IMR-90 (cell line): Measurements from ENCODE around the gene CRB1. TPM values are rescaled to one million over a fixed set of nuclear protein-coding genes. Genes with fewer than 3 reads are reported as not detected.

ENCODE experiments used
- ATAC-seq: fragments of 200-7000 bp; cut with Tn5 transposase; 2 replicates; pipeline ENCODE4 v1.9.1; 2020; ENCODE audit warnings: low read depth, mild to moderate bottlenecking, moderate library complexity
- BruUV-seq: library from RNA; stranded (reverse); fragments of 400-500 nt; replicated peaks from 2 replicates; lab custom pipeline; 2021; lab: Mats Ljungman, UMichigan
- CTCF ChIA-PET: fragments of 300-600 bp; formaldehyde crosslinking; extraction: SDS; loops from one replicate; lab custom pipeline; 2021; ENCODE audit warnings: antibody characterized with exemption; lab: Yijun Ruan, JAX
- POLR2A ChIA-PET: fragments of 300-600 bp; sonication (Branson Sonifier 250); formaldehyde crosslinking; loops from one replicate; lab custom pipeline; 2022; ENCODE audit warnings: antibody characterized with exemption; ENCODE audit not compliant: unreplicated experiment; lab: Charles Lee
- DNase-seq: peaks from one replicate; pipeline ENCODE4 v3.0.0; 2013
- H2AFZ ChIP-seq: replicated peaks from 2 replicates; pipeline ENCODE3; 2013; ENCODE audit warnings: low read length, mild to moderate bottlenecking; ENCODE audit not compliant: poor library complexity
- H2AK5ac ChIP-seq: 2 replicates; pipeline ENCODE4 v1.6.1; 2013; ENCODE audit warnings: low read depth, low read length, inconsistent platforms
- H2AK9ac ChIP-seq: replicated peaks from 2 replicates; pipeline ENCODE3; 2013; ENCODE audit warnings: mild to moderate bottlenecking, low read depth, low read length, moderate library complexity; ENCODE audit not compliant: poor library complexity
- H2BK120ac ChIP-seq: 2 replicates; pipeline ENCODE4 v1.6.1; 2013; ENCODE audit warnings: low read depth, low read length, inconsistent platforms
- H2BK15ac ChIP-seq: 3 replicates; pipeline ENCODE4 v1.6.1; 2013; ENCODE audit warnings: low read depth, low read length, inconsistent platforms
- H2BK20ac ChIP-seq: 2 replicates; pipeline ENCODE4 v1.6.1; 2013; ENCODE audit warnings: low read depth, mild to moderate bottlenecking, inconsistent platforms, low read length, moderate library complexity
- H2BK5ac ChIP-seq: 2 replicates; pipeline ENCODE4 v1.6.1; 2013; ENCODE audit warnings: mild to moderate bottlenecking, low read depth, low read length, inconsistent platforms; ENCODE audit not compliant: poor library complexity, severe bottlenecking
- H3K14ac ChIP-seq: replicated peaks from 2 replicates; pipeline ENCODE4 v1.6.1; 2013; ENCODE audit warnings: low read depth, low read length, inconsistent platforms
- H3K18ac ChIP-seq: 2 replicates; pipeline ENCODE4 v1.6.1; 2013; ENCODE audit warnings: low read depth, low read length, control low read depth
- H3K23ac ChIP-seq: 2 replicates; pipeline ENCODE4 v1.6.1; 2013; ENCODE audit warnings: low read depth, low read length, inconsistent platforms
- H3K27ac ChIP-seq: 2 replicates; pipeline ENCODE4 v1.5.1; 2013; ENCODE audit warnings: mild to moderate bottlenecking, control low read depth, low read length; ENCODE audit not compliant: insufficient read depth
- H3K27me3 ChIP-seq: 2 replicates; pipeline ENCODE4 v1.6.1; 2013; ENCODE audit warnings: low read length; ENCODE audit not compliant: control insufficient read depth, insufficient read depth
- H3K36me3 ChIP-seq: 2 replicates; pipeline ENCODE4 v1.6.1; 2013; ENCODE audit warnings: low read length, mixed read lengths; ENCODE audit not compliant: control insufficient read depth, insufficient read depth
- H3K4ac ChIP-seq: 2 replicates; pipeline ENCODE4 v1.6.1; 2013; ENCODE audit warnings: low read depth, low read length, inconsistent platforms
- H3K4me1 ChIP-seq: 2 replicates; pipeline ENCODE4 v1.6.1; 2013; ENCODE audit warnings: low read length, mixed read lengths; ENCODE audit not compliant: control insufficient read depth, insufficient read depth
- H3K4me2 ChIP-seq: 2 replicates; pipeline ENCODE4 v1.6.1; 2013; ENCODE audit warnings: low read depth, mild to moderate bottlenecking, control low read depth, low read length, moderate library complexity
- H3K4me3 ChIP-seq: 2 replicates; pipeline ENCODE4 v1.5.1; 2013; ENCODE audit warnings: low read depth, mild to moderate bottlenecking, control low read depth, low read length, moderate library complexity; ENCODE audit not compliant: insufficient read depth
- H3K56ac ChIP-seq: 2 replicates; pipeline ENCODE4 v1.6.1; 2013; ENCODE audit warnings: low read length, inconsistent platforms; ENCODE audit not compliant: insufficient read depth; ENCODE audit errors: extremely low read depth
- H3K79me1 ChIP-seq, 2 experiments: 2 replicates each; pipeline ENCODE4 v1.6.1; 2013; ENCODE audit warnings: low read length in 2 of 2, inconsistent platforms in 1 of 2, low read depth in 1 of 2
- H3K9ac ChIP-seq: 2 replicates; pipeline ENCODE4 v1.6.1; 2013; ENCODE audit warnings: low read depth, low read length, control low read depth
- H3K9me1 ChIP-seq: 2 replicates; pipeline ENCODE4 v1.6.1; 2013; ENCODE audit warnings: low read length, inconsistent platforms; ENCODE audit not compliant: insufficient read depth
- H3K9me3 ChIP-seq: 2 replicates; pipeline ENCODE4 v1.6.1; 2013; ENCODE audit warnings: low read length; ENCODE audit not compliant: control insufficient read depth, insufficient read depth
- H4K20me1 ChIP-seq: 2 replicates; pipeline ENCODE4 v1.6.1; 2013; ENCODE audit warnings: low read length, inconsistent platforms; ENCODE audit not compliant: insufficient read depth
- H4K5ac ChIP-seq: 2 replicates; pipeline ENCODE4 v1.6.1; 2013; ENCODE audit warnings: mild to moderate bottlenecking, low read depth, low read length, control low read depth
- H4K8ac ChIP-seq, 2 experiments: 2 replicates each; pipeline ENCODE4 v1.6.1; 2013; ENCODE audit warnings: low read depth in 2 of 2, low read length in 2 of 2, control low read depth in 1 of 2, inconsistent platforms in 1 of 2
- H4K91ac ChIP-seq: 2 replicates; pipeline ENCODE4 v1.6.1; 2013; ENCODE audit warnings: low read depth, low read length, inconsistent platforms; ENCODE audit not compliant: insufficient read depth
- NFE2L2 ChIP-seq: fragments of 150-350 bp; IDR thresholded peaks from 2 replicates; pipeline ENCODE4 v1.6.1; 2016; ENCODE audit warnings: low read depth, mild to moderate bottlenecking, low read length
- RAD21 ChIP-seq: IDR thresholded peaks from 2 replicates; pipeline ENCODE4 v1.6.1; 2012; ENCODE audit warnings: low read length, improper control_type of control experiment
- WGBS, 2 experiments: methylation state at CpG; one replicate each; pipeline versions ENCODE4 v1.1.5 to v1.1.7; 2013; ENCODE audit warnings: missing lambda C conversion rate in 2 of 2; ENCODE audit not compliant: insufficient read length in 1 of 2; ENCODE audit errors: extremely low coverage in 2 of 2; 5-methylcytosine and 5-hydroxymethylcytosine counted together
- dilution Hi-C: fragments of 300-500 bp; cut with HindIII; formaldehyde crosslinking; loops from one replicate; pipeline ENCODE4 v1.14.3; 2018; ENCODE audit warnings: low sequenced_read_pairs; ENCODE audit not compliant: unreplicated experiment
- in situ Hi-C: fragments of 300-500 bp; cut with MboI; formaldehyde crosslinking; loops from 3 replicates; pipeline ENCODE4 v1.14.3; 2019; ENCODE audit warnings: low sequenced_read_pairs, inconsistent platforms, mixed read lengths
- intact Hi-C: fragments of 100-400 bp; cut with micrococcal nuclease; formaldehyde crosslinking; loops from 2 replicates; pipeline ENCODE4 v1.10.0; 2022
- polyA plus RNA-seq, 3 experiments: library from polyadenylated mRNA; depleted of rRNA; stranded (reverse); fragments of >200 nt; gene quantifications; 2 replicates each; pipeline ENCODE4 v1.2.3, GENCODE V29; 2012; ENCODE audit warnings: low replicate concordance in 1 of 3
- total RNA-seq: library from RNA; depleted of rRNA; stranded (reverse); fragments of >200 nt; gene quantifications from 2 replicates; pipeline ENCODE4 v1.2.3, GENCODE V29; 2012

Gene CRB1
- total and polyA plus RNA-seq, 2 of the 4 experiments (the other 2 are of a cell fraction) = not detected

GRCh38 chr1:197363855-197364254, 95.8 kb downstream of the CRB1 start:
- 100% methylated on average over 2 of the region's 14 CpGs; no CpG with 5 or more reads in 1 of the 2 experiments for WGBS, 2 experiments
- no peak overlapping the region for H3K27ac ChIP-seq
- no peak overlapping the region for H3K56ac ChIP-seq
- intact Hi-C loops = no loop called here
- H2BK20ac ChIP-seq = no peak overlapping the region
- H3K4me2 ChIP-seq = no peak overlapping the region
- no peak overlapping the region for H4K91ac ChIP-seq
- no peaks in the 10 kb centered on the region for H3K79me1 ChIP-seq
- no peak overlapping the region for H2BK5ac ChIP-seq
- H3K14ac ChIP-seq = no peak overlapping the region
- no peak overlapping the region for H3K9ac ChIP-seq
- no peak overlapping the region for H3K18ac ChIP-seq
- H4K5ac ChIP-seq = no peak overlapping the region
- no peak overlapping the region for H2BK15ac ChIP-seq
- H4K8ac ChIP-seq = no peak overlapping the region
- H3K4me1 ChIP-seq = no peaks in the 10 kb centered on the region
- no peaks in the 10 kb centered on the region for H3K9me1 ChIP-seq
- H2BK120ac ChIP-seq = no peak overlapping the region
- H3K4ac ChIP-seq = no peak overlapping the region
- peaks cover 2% of the 10 kb centered on the region for H3K27me3 ChIP-seq
- ChIA-PET POLR2A (no interaction called here), CTCF (no interaction called here)
- DNase-seq (no peak), ATAC-seq (no peak)
- TF ChIP-seq NFE2L2 (no peak), RAD21 (no peak)
- H3K9me3 ChIP-seq = no peaks in the 10 kb centered on the region
- H3K4me3 ChIP-seq = no peak overlapping the region
- no peak overlapping the region for H2AK9ac ChIP-seq
- no peak overlapping the region for H2AK5ac ChIP-seq
- H4K20me1 ChIP-seq = no peaks in the 10 kb centered on the region
- H2AFZ ChIP-seq = no peak overlapping the region
- no peaks in the 10 kb centered on the region for H3K36me3 ChIP-seq
- in situ Hi-C loops = no loop called here
- dilution Hi-C loops = no loop called here
- no peak overlapping the region for H3K23ac ChIP-seq
- BruUV-seq = no TSS peak
